NOMO-1 treated with DMSO at 0.1 percent for 48 hours (cell line): ENCODE data around the gene NSUN4.
A peak's percentile ranks its signal among the peaks of the same experiment; 100 is the strongest.

Experiments
- DNase-seq: peaks from one replicate; lab custom pipeline; 2025; ENCODE audit not compliant: unreplicated experiment; lab: John Stamatoyannopoulos, UW

NSUN4 gene

GRCh38 chr1:46404482-46405196, 64.0 kb downstream of the NSUN4 start:
- peak; percentile 40 for DNase-seq

- no peak for DNase-seq
These were observed 64.6 kb downstream of the NSUN4 start for GRCh38 chr1:46405197-46405555.

DNA sequence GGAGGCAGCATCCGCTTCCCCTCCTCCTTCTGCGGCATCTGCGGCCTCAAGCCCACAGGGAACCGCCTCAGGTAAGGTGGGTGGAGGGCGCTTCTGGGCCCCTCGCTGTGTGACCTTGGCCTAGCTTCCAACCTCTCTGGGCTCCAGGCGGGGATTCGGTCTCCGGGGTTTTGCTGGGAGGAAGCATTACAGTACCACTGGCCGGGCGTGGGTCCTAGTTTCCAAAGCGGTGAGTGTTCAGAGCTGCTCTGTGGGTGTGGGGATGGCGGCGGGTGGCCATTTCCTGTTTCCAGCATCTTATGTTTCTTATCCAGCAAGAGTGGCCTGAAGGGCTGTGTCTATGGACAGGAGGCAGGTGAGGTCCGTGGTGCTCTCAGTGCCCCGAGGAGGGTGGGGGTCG, 65.1 kb downstream of the NSUN4 start:
- no peak for DNase-seq

DNA sequence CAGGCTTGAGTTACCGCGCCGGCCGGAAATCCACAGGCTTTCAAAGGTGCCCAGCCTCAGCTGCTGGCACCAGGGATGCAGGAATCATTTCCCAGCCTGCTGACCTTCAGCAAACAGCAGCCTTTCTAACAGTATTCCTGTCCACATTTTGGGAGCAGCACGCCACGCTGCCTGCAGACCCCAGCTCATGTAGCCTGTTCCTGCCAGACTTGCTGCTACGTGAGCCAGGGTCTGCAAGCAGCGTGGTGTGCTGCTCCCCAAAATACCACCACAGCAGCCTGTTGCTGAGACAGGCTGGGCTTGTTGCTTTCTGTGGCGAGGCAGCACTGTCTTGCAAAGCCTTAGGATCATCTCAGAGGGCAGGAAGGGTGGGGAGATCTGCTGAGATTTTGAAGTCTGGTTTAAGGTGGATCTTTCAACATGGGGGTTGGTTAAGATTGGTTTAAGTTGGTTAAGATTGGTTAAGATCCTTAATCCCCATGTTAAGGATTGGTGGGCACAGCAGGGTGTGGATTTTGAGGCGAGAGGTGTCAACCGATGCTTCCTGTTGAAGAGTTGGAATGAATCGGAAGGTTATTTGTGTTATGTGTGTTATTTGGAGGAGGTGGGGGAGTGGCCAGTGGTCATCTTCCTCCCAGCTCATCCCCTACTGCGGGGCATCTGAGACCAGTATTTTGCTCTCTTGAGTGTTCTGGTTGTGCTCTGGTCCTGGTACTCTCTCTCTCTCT, 66.4 kb downstream of the NSUN4 start:
- DNase-seq: no peak

GRCh38 chr1:46407636-46408035, 67.0 kb downstream of the NSUN4 start:
- DNase-seq: no peak

GRCh38 chr1:46408356-46409062, 67.9 kb downstream of the NSUN4 start:
- no peak for DNase-seq

DNA sequence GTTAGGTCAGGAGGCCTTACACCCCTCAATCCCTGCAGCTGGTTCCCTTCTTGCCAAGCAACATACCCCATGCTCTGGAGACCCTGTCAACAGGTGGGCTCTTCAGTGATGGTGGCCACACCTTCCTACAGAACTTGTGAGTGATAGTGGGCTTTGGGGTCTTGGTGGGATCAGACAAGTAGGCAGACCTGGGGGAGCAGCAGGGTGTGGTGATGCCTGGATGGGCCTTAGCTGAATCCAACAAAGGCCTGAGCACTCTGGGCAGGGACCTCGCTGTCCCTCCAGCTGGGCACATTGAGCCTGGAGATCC, 68.4 kb downstream of the NSUN4 start:
- DNase-seq: no peak

GRCh38 chr1:46410156-46411009, 69.8 kb downstream of the NSUN4 start:
- no peak for DNase-seq

DNA sequence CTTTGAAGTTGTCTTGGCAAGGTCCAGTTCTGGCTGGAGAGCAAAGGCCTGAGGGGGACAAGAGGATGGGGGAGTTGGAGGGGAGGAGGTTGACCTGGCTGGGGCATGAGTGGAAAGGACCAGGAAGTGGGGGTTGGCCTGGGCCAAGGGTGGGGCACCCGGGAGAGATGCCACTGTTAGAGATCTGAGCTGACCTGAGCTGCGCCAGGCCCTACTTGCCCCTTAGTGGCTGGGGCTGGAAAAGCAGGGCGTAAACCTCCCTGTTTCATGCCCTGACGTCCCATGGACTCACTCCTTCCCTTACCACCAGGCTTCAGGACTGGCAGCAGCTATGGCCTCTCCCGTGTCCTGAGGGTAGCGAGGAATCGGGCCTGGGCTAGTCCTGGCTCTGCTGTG, 70.4 kb downstream of the NSUN4 start:
- no peak for DNase-seq
